Muscle of arm (tissue), 12 donors: ENCODE results near the gene CLCN5. TPM values are rescaled to one million over a fixed set of nuclear protein-coding genes. Genes with fewer than 3 reads are reported as not detected.

Experiments used
- polyA plus RNA-seq, 12 donors: library from polyadenylated mRNA; unstranded; fragments of 120-200 nt; gene quantifications; one replicate each; pipeline ENCODE4 v1.2.1, GENCODE V29; 2013; ENCODE audit not compliant: insufficient read length in 12 of 12

Gene CLCN5
- polyA plus RNA-seq, 12 donors: 46.6 to 139 (median 100) TPM; not detected in 1

Other genes starting within 250 kb of the CLCN5 start
- not detected for gene PAGE1, start 226.6 kb upstream of the CLCN5 start, polyA plus RNA-seq
- gene PAGE4, start 93.3 kb upstream of the CLCN5 start, polyA plus RNA-seq: 1 to 10 TPM in 3 of 12 donors, not detected in 9; 1.2 to 3.7 (median 1.9) TPM
- gene USP27X, start 43.1 kb upstream of the CLCN5 start, polyA plus RNA-seq: 1 to 10 TPM in 11 of 12 donors, not detected in 1; 2.2 to 4.7 (median 2.7) TPM